Stromal cell of bone marrow (primary cell): ENCODE data around the gene F5.
A peak's percentile ranks its signal among the peaks of the same experiment; 100 is the strongest.
"Not testable (repeated sequence)": the region's sequence is repeated elsewhere in the genome, so short reads cannot be mapped to it uniquely, and the experiment has no call there.

ENCODE experiments used
- DNase-seq: peaks from one replicate; pipeline ENCODE4 v3.0.0-alpha.2; 2012; ENCODE audit warnings: low read depth

Gene F5

DNA sequence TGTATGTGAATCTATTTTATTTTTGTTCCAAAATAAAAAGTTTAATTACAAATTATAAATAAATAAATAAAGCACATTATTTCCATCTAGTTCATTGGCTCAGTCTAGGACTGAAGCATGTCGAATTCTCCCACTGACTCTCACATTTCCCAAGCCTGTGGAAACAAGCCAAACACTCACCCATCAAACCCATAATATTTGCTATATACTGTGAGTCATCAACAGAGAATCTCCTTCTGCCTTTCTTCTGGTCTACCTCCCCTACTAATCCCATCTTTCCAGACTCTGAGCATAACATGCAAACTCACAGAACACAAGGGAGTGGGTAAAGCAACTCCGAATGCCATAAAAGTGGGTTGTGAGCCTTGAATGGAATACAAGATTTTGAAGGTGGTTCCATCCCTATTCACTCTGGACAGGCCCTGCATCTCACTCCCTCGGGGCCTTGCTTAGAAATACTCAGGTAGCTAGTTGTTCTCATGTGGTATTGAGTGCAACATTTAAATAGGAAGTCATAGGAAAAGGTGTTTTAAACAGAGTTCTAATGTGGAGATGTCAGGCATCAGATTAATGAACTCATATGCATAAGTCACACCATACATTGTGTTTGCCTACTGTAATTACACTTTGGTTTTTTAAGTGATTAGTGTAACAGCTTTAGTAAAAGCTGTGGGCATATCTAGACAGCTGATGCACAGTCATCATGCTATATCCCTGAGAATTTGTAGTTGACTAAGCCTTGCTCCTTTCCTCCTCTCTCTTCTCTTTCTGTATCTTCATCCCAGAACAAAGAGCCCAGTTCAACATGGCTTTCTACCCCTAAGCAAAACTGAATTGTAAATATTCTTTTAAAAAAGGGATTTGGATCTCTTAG is 47.0 kb downstream of the F5 start:
- DNase-seq, result peak; percentile 49

- no peak for DNase-seq
Measured at GRCh38 chr1:169534653-169535052, 51.6 kb downstream of the F5 start.

- DNase-seq, result not testable (repeated sequence)
Measured at GRCh38 chr1:169533528-169534190, 52.6 kb downstream of the F5 start.

GRCh38 chr1:169530448-169530847 is 55.8 kb downstream of the F5 start:
- DNase-seq, result no peak

GRCh38 chr1:169529068-169529642 is 57.1 kb downstream of the F5 start:
- DNase-seq, result no peak

DNA sequence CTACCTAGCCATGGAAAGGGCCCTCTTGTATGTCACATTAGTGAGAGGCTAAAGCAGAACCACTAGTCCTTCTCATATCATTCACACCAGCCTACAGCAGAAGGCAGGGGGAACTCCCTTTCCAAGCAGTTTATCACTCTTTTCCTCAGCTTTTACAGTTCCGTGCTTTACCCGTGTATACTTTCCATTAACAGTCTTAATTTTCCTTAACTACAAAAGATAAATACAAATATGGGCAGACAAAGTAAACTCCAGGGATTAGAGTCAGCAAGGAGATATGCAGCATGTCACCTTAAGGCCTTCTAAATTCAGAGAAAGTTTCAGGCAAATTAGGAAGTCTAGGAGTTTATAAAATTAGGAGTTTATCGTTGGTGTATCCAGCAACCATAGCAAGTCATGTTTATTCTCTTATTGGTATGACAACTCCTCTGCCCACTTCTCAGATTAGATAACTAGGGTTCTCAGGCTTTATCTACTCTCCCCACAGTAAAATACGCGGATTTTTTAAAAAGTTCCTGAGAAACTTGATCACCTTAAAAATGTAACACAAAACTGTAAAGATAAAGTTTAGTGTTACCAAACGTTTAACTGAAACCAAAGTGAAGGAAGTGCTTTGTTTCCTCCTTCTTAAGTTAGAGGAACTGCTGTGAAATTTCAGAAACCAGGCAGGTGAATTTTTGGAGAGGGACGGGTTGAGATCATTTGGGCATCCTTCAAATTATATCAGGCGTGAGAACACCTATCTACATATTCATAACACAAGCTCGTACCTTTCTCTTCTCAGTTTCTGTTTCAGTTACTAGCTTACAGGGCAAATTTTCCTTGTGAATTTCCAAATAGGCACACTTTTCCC is 57.8 kb downstream of the F5 start:
- no peak for DNase-seq

- peak; percentile 9 for DNase-seq
Measured at GRCh38 chr1:169527451-169528214, 58.6 kb downstream of the F5 start.

- no peak for DNase-seq
Measured at GRCh38 chr1:169527001-169527400, 59.3 kb downstream of the F5 start.

GRCh38 chr1:169526120-169526832 is 60.0 kb downstream of the F5 start:
- no peak for DNase-seq

- no peak for DNase-seq
Measured at GRCh38 chr1:169525391-169525790, 60.9 kb downstream of the F5 start.

DNA sequence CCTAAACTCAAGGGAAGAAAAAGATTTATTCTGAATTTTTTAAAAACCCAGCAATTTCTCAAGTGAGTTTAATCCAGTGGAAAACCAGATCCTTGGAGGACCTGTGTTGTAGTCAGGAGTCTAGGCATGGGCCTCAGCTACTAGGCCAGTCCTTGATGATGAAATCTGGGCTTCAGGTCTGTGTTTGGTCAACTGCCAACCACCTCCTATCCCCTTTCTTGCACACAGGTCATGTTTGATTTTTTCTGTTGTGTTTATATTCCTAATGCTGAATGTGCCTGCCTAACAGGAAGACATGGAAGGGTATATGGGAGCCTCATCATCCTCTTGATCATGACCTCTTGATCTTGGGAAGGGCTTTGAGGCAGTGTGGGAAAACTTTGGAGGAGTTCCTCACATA is 62.4 kb downstream of the F5 start:
- DNase-seq, result no peak

GRCh38 chr1:169521226-169521625 is 65.1 kb downstream of the F5 start:
- no peak for DNase-seq

- DNase-seq, result no peak
Measured at GRCh38 chr1:169517558-169518186, 68.6 kb downstream of the F5 start.

DNA sequence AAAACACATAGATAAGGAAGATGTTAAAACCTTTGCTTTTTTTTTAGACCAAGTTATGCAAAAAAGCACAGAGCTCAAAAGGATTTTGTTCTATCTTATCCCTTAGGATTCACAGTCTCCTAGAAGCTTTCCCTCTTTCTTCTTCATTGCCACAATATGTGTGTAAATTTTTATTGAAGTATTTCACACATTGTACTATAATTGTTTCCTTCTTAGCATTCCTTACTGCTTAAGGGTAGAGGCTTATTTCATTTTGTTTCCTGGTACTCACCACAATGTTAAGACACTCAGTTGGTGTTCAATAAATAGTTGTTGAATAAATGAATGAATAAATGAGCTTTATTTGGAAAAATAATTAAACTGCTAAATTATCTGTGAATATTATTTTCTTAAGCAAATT is 70.6 kb downstream of the F5 start:
- no peak for DNase-seq

DNA sequence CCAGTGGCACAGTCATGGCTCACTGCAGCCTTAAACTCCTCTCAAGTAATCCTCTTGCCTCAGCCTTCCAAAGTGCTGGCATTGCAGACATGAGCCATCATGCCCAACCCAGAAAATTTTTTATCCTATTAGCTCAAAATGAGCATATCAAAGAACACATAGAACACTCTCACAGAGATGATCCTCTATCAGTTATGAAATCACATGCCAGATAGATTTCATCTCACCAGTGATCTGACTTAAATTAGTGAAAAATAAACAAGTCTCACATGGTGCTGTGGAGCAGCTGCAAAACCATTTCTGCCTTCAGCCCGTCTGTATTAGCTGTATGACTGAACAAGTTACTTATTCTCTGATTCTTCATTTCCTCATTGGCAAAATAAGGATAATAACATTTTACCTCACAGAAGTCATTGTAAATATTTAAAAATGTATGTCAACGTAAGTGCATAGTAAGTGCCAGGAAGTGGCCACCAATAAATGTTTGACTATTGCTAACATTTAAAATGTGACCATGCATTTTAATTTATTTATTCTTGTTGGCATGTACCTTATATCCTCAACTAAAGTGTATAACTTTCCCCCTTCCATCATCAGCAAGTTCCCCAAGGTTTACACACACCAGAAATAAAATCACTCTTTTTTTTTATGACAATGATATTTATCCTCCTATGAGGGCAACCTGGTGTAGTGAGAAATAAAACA is 71.6 kb downstream of the F5 start:
- DNase-seq, result no peak

DNA sequence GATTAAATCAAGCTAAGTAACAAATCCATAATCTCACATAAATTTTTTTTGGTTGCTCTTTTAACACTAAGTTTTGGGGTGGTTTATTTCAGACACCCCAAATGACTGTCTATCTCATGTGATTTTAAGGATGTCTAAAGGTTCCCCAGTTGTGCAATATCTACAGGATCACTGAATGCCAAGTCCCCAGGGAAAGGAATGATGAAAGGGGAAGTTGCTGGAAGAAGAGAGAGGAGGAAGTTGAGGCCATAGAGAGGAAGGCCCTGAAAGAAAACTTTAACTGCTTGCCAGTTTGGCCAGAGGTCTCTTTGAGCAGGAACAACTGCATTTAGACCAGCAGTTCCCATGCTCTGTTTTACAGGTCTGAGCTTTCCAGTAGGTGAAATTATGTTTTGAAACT is 73.1 kb downstream of the F5 start:
- peak; percentile 19 for DNase-seq

DNA sequence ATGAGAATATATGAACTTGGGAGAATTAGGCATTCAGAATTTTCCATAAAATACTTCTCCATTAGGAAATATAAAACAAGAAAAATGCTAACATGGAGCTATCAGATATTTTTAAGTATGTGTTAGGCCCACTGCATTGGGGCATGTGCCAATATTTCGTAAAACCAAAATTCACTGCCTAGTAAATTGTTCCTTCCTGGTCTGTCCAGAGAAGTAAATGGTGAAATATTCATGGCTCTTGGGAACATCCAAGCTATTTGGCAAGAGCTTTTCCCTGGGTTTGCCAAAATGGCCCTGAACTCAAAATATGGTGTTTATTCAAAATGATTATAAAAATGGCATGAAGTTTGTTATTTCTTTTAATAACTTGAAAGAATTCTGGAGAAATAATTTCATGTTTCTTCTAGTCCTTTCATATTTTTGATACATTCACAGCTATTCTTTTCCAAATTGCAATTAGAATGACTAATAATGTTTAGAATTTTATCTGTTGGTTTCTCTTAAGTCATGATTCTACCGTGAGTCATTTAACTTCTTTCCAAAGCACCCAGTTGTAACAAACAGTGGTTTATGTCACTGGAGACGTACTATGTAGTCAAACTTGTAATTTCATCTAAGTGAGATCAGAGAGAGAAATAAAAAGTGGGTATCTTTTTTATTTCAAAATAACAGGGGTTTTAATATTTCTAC is 74.8 kb downstream of the F5 start:
- peak; percentile 86 for DNase-seq

DNA sequence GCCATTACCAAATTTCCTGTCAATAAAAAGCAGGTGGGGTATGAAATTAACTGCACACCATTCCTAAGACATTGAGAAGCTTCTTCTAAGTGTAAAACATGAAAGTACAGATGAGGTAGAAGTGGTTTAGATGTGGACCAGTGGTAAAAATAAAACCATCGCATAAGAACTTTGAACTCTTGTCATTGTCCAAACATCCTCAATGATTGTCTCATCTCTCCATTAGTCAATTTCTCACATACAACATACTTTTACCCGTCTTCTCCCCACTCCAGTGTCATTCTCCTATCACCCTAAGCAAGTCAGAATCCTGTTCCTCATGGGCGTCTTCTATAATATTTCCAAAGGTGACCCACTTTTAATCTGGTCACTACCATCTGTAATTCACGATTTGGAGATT is 76.2 kb downstream of the F5 start:
- no peak for DNase-seq

DNA sequence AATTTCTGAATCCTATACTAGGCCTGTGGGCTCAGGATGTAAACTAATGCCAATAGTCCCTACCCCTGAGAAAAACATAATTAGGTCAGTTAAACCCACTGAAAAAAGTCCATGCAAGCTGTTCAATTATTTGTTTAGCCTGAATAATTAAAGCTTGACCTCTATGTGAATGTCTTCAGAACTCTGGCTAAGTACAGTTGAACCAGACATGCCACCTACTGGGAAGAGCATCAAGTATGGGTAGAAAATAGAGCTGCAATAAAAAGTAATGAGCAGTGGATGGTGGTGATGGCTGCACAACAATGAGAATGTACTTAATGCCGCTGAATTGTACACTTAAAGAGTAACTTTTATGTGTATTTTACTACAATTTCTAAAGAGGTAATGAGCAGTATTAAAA is 76.9 kb downstream of the F5 start:
- no peak for DNase-seq
